Transverse colon (tissue), 4 donors: ENCODE results near the gene CD244.

Experiments
- EP300 ChIP-seq: sonication (generic); formaldehyde crosslinking; IDR thresholded peaks from one replicate; pipeline ENCODE4 v1.6.1; 2017; ENCODE audit warnings: antibody characterized with exemption, low read depth
- POLR2A ChIP-seq: fragments of 450-650 bp; IDR thresholded peaks from one replicate; pipeline ENCODE4 v1.6.1; 2016; ENCODE audit warnings: antibody characterized with exemption, mild to moderate bottlenecking, moderate library complexity
- POLR2AphosphoS5 ChIP-seq, 3 donors: sonication (generic); formaldehyde crosslinking; IDR thresholded peaks; one replicate each; pipeline ENCODE4 v1.6.1; 2016; ENCODE audit warnings: antibody characterized with exemption in 3 of 3
- TF ChIP-seq, protein P1 (sequence below), 5 experiments: fragments of 200-600 bp in 3 of 5; fragments of 450-650 bp in 2 of 5; sonication (generic) in 3 of 5; IDR thresholded peaks; 1 replicate in 2 of 5; 2 replicates in 3 of 5; pipeline ENCODE4 v1.5.1; 2016 to 2017; ENCODE audit warnings: antibody characterized with exemption in 5 of 5, inconsistent platforms in 3 of 5, mild to moderate bottlenecking in 2 of 5, moderate library complexity in 1 of 5

DNA sequence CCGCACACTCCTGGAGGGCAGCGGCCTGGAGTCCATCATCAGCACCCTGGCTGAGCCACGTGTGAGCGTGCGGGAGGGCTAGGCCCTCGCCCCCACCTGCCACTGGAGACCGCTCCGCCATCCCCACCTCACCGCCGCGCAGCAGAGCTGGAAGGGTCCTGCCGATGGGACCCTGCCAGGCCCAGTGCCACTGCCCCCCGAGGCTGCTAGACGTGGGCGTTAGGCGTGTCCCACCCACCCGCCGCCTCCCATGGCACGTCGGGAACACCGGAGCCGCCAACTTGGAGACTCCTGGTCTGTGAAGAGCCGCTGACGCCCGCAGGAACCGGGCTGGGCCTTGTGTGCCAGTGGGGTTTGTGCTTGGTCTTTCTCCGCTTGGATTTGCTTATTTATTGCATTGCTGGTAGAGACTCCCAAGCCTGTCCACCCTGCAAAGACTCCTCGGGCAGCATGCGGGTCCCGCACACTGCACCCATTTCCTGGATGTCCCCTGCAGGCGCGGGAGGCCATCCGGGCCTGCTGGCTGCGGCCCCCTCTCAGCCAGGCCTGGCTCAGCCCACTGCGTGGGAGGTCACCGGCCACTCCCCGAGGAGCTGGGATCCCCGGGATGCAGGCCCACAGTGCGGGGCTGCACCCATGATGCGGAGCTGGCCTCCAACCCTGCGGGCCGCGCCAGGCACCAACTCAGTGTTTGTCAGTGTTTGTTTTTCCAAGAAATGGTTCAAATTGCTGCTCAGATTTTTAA, 60.7 kb downstream of the CD244 start:
- TF ChIP-seq, protein P1, sequence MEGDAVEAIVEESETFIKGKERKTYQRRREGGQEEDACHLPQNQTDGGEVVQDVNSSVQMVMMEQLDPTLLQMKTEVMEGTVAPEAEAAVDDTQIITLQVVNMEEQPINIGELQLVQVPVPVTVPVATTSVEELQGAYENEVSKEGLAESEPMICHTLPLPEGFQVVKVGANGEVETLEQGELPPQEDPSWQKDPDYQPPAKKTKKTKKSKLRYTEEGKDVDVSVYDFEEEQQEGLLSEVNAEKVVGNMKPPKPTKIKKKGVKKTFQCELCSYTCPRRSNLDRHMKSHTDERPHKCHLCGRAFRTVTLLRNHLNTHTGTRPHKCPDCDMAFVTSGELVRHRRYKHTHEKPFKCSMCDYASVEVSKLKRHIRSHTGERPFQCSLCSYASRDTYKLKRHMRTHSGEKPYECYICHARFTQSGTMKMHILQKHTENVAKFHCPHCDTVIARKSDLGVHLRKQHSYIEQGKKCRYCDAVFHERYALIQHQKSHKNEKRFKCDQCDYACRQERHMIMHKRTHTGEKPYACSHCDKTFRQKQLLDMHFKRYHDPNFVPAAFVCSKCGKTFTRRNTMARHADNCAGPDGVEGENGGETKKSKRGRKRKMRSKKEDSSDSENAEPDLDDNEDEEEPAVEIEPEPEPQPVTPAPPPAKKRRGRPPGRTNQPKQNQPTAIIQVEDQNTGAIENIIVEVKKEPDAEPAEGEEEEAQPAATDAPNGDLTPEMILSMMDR (IDR thresholded peaks at IDR 0.05), result no peak
- TF ChIP-seq POLR2A (no peak), EP300 (no peak), POLR2AphosphoS5 (IDR thresholded peaks at IDR 0.05) (no peak)
